GM19463 (cell line): ENCODE results near the gene DHRSX.
"Not testable (repeated sequence)": the region's sequence is repeated elsewhere in the genome, so short reads cannot be mapped to it uniquely, and the experiment has no call there.

Experiments used
- ATAC-seq: cut with Tn5 transposase; IDR thresholded peaks from one replicate; pipeline ENCODE4 v1.9.1; 2021; ENCODE audit warnings: mild to moderate bottlenecking, moderate library complexity; ENCODE audit not compliant: unreplicated experiment

Gene DHRSX

GRCh38 chrX:2520539-2520938, 19.8 kb upstream of the DHRSX start:
- ATAC-seq: no peak

GRCh38 chrX:2519638-2520037, 18.9 kb upstream of the DHRSX start:
- ATAC-seq: not testable (repeated sequence)

- peak; percentile 4 for ATAC-seq
Observed at GRCh38 chrX:2517055-2517454, 16.3 kb upstream of the DHRSX start.

DNA sequence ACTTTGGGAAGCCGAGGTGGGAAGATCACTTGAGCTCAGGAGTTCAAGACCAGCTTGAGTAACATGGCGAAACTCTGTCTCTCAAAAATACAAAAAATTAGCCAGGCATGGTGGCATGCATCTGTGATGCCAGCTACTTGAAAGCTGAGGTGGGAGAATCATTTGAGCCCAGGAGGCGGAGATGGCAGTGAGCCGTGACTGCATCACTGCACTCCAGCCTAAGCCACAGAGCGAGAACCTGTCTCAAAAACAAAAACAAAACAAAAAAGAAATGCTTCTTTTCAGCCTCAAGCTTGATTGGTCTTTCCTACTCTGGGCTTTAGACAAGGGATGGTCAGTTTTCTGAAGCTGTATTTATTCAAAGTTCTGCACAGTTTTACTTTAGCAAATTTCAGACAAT, 15.8 kb upstream of the DHRSX start:
- ATAC-seq: peak; percentile 50

- no peak for ATAC-seq
Observed at GRCh38 chrX:2514131-2514530, 13.4 kb upstream of the DHRSX start.

DNA sequence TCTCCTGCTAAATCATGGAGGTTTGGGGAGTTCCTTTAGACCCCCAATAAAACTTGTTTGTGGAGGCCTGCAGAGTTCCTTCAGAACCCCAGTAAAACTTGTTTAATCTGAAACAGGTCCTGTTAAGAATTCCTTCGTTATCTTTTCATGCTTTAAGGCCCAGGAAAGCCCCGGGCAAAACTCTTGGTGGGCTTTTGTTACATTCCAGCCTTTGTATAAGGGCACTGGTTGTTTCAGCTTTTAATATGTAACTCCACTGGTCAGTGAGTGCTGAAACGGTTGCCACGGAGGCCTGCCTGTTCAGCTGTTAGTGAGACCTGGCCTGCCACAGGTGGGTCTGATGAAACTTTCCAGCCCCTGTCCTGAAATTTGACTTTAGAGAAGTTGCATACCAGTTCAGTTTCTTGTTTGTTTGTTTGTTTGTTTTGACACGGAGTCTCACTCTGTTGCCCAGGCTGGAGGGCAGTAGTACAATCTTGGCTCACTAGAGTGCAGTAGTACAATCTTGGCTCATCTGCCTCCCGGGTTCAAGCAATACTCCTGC, 12.4 kb upstream of the DHRSX start:
- ATAC-seq: no peak

- ATAC-seq: no peak
Observed at GRCh38 chrX:2512501-2512900, 11.7 kb upstream of the DHRSX start.

GRCh38 chrX:2511326-2511725, 10.6 kb upstream of the DHRSX start:
- ATAC-seq: no peak

DNA sequence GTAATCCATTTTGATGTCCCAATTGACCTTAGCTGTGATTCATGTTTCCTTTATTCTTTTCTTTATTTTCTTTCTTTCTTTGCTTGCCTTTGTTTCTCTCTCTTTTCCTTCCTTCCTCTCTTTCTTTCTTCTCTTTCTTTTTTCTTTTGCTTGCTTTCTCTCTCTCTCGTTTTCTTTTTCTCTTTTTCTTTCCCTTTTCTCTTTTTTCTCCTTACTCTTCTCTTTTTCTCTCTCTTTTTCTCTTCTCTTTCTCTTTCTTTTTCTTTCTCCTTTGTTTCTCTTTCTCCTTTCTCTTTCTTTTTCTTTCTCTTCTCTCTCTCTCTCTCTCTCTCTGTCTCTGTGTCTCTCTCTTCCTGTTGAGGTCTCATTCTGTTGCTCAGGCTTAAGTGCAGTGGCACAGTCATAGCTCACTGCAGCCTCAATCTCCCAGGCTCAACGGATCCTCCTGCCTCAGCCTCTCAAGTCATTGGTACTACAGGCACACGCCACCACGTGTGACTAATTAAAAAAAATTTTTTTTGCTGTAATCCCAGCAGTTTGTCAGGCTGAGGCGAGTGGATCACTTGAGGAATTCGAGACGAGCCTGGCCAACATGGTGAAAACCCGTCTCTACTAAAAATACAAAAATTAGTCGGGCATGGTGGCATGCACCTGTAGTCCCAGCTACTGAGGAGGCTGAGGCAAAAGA, 8.0 kb upstream of the DHRSX start:
- no peak for ATAC-seq

- no peak for ATAC-seq
Observed at GRCh38 chrX:2507904-2508627, 7.3 kb upstream of the DHRSX start.

DNA sequence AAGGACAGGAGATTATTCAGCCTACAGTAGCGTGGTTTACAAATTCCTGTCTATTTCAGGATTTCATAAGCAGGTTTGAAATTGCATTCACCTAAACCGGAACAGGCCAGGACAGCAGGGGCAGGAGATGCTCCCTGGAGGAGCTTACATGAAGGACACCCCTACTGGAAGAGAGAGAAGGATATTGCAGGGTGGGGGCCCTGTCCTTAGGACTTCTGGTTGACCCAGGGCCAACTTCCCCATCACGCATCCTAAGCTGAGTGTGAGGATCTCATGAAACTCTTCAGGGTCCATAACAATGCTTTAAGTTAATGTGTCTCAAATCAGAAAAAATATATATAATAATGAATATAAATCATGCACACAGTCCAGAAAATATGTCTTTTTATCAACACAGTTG, 6.4 kb upstream of the DHRSX start:
- ATAC-seq: no peak

GRCh38 chrX:2505341-2505740, 4.6 kb upstream of the DHRSX start:
- not testable (repeated sequence) for ATAC-seq

GRCh38 chrX:2504706-2505332, 4.0 kb upstream of the DHRSX start:
- no peak for ATAC-seq

- no peak for ATAC-seq
Observed at GRCh38 chrX:2503591-2504500, 3.1 kb upstream of the DHRSX start.

DNA sequence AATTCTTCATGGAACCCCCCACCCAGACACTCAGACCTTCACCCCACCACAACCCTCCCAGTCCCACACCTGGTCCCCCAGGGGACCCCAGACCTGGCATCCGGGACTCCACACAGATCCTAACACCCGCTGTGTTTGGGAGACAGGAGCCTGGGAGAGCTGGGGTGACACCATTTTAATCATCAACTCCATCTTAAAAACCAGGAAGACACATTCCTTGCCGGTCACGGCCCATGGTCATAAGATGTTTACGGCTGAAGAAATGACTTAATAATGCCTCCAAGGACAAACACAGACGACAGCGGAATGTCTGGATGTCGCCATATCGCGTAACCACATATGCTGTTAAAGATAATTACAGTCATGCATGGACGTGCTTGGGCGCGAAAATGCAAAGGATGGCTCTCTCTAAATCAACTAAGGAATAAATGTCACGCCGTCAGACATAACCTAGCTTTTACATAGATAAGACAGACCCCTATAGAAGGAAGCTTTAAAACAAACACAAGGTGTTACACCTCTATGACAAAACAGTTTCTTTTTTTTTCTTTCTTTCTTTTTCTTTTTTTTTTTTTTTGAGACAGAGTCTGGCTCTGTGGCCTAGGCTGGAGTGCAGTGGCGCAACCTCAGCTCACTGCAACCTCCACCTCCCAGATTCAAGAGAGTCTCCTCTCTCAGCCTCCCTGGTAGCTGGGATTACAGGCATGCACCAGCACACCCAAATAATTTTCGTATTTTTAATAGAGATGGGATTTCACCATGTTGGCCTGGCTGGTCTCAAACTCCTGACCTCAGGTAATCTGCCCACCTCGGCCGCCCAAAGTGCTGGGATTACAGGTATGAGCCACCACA, 2.1 kb upstream of the DHRSX start:
- ATAC-seq: no peak

DNA sequence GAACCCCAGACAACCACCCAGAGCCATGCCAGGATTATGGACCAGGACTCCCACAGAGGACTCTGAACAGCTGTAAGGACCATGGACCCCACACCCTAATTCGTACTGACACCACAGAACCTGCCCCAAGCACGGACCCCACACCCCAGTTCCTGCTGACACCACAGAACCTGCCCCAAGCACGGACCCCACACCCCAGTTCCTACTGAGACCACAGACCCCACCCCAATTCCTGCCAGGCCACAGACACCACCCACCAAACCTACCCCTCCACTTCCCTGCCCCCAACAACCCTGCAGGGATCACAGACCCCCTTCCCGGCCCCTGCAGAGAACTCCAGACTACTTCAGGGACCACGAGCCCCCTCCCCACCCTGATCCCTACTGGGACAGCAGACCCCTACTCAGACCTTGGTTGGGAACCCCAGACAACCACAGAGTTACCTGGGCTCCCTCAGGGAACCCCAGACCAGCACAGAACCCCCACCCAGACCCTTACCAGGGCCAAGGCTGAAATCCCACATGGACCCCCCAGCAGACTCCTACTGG, 1.4 kb upstream of the DHRSX start:
- ATAC-seq: no peak

GRCh38 chrX:2501559-2502102, 855 bp upstream of the DHRSX start:
- no peak for ATAC-seq

- peak; percentile 50 for ATAC-seq
Observed at GRCh38 chrX:2500091-2500802, 529 bp downstream of the DHRSX start.

DNA sequence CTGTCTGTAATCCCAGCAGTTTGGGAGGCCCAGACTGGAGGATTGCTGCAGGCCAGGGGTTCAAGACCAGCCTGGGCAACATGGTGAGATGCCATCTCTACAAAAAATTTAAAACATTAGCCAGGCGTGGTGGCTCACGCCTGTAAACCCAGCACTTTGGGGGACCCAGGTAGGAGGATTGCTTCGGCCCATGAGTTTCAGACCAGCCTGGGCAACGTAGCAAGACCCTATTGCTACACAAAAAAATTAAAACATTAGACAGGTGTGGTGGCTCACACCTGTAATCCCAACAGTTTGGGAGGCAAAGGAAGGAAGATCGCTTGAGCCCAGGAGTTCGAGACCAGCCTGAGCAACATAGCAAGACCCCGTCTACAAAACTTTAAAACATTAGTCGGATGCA, 1.3 kb downstream of the DHRSX start:
- ATAC-seq: no peak
